DOHH2 (cell line): ENCODE measurements around the gene GMDS.

Experiments
- H3F3A ChIP-seq: fragments of 200-600 bp; sonication (generic), shearing (Covaris generic); 2 replicates; pipeline ENCODE4 v1.6.0; 2016; ENCODE audit warnings: antibody characterized with exemption, mild to moderate bottlenecking; ENCODE audit not compliant: control insufficient read depth, insufficient read depth
- H3K27ac ChIP-seq: fragments of 200-600 bp; sonication (generic); 2 replicates; pipeline ENCODE4 v1.5.1; 2014; ENCODE audit warnings: low read depth, mild to moderate bottlenecking, low read length, moderate library complexity
- H3K27me3 ChIP-seq: fragments of 200-600 bp; sonication (generic); 2 replicates; pipeline ENCODE4 v1.6.1; 2014; ENCODE audit warnings: mild to moderate bottlenecking, low read length, mixed read lengths; ENCODE audit not compliant: control insufficient read depth
- H3K36me3 ChIP-seq: fragments of 200-600 bp; sonication (generic); 2 replicates; pipeline ENCODE4 v1.6.1; 2014; ENCODE audit warnings: mild to moderate bottlenecking, low read length, moderate library complexity, mixed read lengths; ENCODE audit not compliant: control insufficient read depth
- H3K4me1 ChIP-seq: fragments of 200-600 bp; sonication (generic); 2 replicates; pipeline ENCODE4 v1.6.1; 2014; ENCODE audit warnings: mild to moderate bottlenecking, low read length, mixed read lengths; ENCODE audit not compliant: control insufficient read depth
- H3K4me2 ChIP-seq: fragments of 200-600 bp; sonication (generic); 2 replicates; pipeline ENCODE4 v1.6.0; 2014; ENCODE audit warnings: mild to moderate bottlenecking, low read length, moderate library complexity
- H3K4me3 ChIP-seq: fragments of 200-600 bp; sonication (generic); 2 replicates; pipeline ENCODE4 v1.5.1; 2014; ENCODE audit warnings: mild to moderate bottlenecking, low read length, mixed read lengths
- H3K79me2 ChIP-seq: fragments of 200-600 bp; sonication (generic); 2 replicates; pipeline ENCODE4 v1.6.1; 2014; ENCODE audit warnings: mild to moderate bottlenecking, low read length, mixed read lengths; ENCODE audit not compliant: control insufficient read depth
- H3K9me2 ChIP-seq: fragments of 200-600 bp; sonication (generic); replicated peaks from 2 replicates; pipeline ENCODE4 v1.6.1; 2014; ENCODE audit warnings: mild to moderate bottlenecking, low read length, mixed read lengths; ENCODE audit not compliant: control insufficient read depth
- H3K9me3 ChIP-seq: fragments of 200-600 bp; sonication (generic); 2 replicates; pipeline ENCODE4 v1.6.1; 2014; ENCODE audit warnings: antibody characterized with exemption, low read length, mixed read lengths; ENCODE audit not compliant: control insufficient read depth, insufficient read depth
- H4K20me1 ChIP-seq: fragments of 200-600 bp; sonication (generic); 2 replicates; pipeline ENCODE4 v1.6.0; 2014; ENCODE audit warnings: low read depth, mild to moderate bottlenecking, antibody characterized with exemption, low read length, moderate library complexity; ENCODE audit not compliant: control insufficient read depth, insufficient read depth
- EZH2phosphoT487 ChIP-seq: fragments of 200-600 bp; sonication (generic); IDR thresholded peaks from 2 replicates; pipeline ENCODE4 v1.6.1; 2017; ENCODE audit warnings: borderline replicate concordance, mild to moderate bottlenecking, antibody characterized with exemption, low read length, moderate library complexity, mixed read lengths
- TF ChIP-seq, protein P1 (sequence below): fragments of 200-600 bp; sonication (generic); IDR thresholded peaks from one replicate; pipeline ENCODE4 v1.5.1; 2014; ENCODE audit warnings: antibody characterized with exemption, mild to moderate bottlenecking, low read depth, low read length; ENCODE audit not compliant: poor library complexity, severe bottlenecking

GMDS gene

GRCh38 chr6:1581120-1581991, 664.0 kb downstream of the GMDS start:
- H3K4me2 ChIP-seq, result no peak overlapping the region

GRCh38 chr6:1580585-1580984, 664.8 kb downstream of the GMDS start:
- Histone ChIP-seq H3K9me3 (no peaks in the 10 kb centered on the region), H4K20me1 (no peaks in the 10 kb centered on the region), H3K9me2 (no peaks in the 10 kb centered on the region), H3K27ac (no peak overlapping the region), H3K4me3 (no peak overlapping the region), H3K27me3 (no peaks in the 10 kb centered on the region), H3K4me2 (no peak overlapping the region), H3K4me1 (no peaks in the 10 kb centered on the region), H3K36me3 (no peaks in the 10 kb centered on the region), H3K79me2 (no peaks in the 10 kb centered on the region), H3F3A (no peaks in the 10 kb centered on the region)
- TF ChIP-seq EZH2phosphoT487, result no peak
- TF ChIP-seq, protein P1, sequence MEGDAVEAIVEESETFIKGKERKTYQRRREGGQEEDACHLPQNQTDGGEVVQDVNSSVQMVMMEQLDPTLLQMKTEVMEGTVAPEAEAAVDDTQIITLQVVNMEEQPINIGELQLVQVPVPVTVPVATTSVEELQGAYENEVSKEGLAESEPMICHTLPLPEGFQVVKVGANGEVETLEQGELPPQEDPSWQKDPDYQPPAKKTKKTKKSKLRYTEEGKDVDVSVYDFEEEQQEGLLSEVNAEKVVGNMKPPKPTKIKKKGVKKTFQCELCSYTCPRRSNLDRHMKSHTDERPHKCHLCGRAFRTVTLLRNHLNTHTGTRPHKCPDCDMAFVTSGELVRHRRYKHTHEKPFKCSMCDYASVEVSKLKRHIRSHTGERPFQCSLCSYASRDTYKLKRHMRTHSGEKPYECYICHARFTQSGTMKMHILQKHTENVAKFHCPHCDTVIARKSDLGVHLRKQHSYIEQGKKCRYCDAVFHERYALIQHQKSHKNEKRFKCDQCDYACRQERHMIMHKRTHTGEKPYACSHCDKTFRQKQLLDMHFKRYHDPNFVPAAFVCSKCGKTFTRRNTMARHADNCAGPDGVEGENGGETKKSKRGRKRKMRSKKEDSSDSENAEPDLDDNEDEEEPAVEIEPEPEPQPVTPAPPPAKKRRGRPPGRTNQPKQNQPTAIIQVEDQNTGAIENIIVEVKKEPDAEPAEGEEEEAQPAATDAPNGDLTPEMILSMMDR, result no peak

More at GRCh38 chr6:1581120-1581991, 664.0 kb downstream of the GMDS start:
- H3K4me1 ChIP-seq, result no peaks in the 10 kb centered on the region
- H3K27ac ChIP-seq, result no peak overlapping the region
- H3K9me2 ChIP-seq, result no peaks in the 10 kb centered on the region
- no peak for TF ChIP-seq EZH2phosphoT487
- TF ChIP-seq, protein P1, result no peak
- H3K27me3 ChIP-seq, result no peaks in the 10 kb centered on the region
- no peaks in the 10 kb centered on the region for H3K9me3 ChIP-seq
- no peaks in the 10 kb centered on the region for H4K20me1 ChIP-seq
- no peak overlapping the region for H3K4me3 ChIP-seq
- H3K36me3 ChIP-seq, result no peaks in the 10 kb centered on the region
- no peaks in the 10 kb centered on the region for H3K79me2 ChIP-seq
- H3F3A ChIP-seq, result no peaks in the 10 kb centered on the region

- H3K4me2 ChIP-seq, result no peak overlapping the region
- H3F3A ChIP-seq, result no peaks in the 10 kb centered on the region
- H3K4me1 ChIP-seq, result no peaks in the 10 kb centered on the region
- no peak overlapping the region for H3K27ac ChIP-seq
- H3K9me2 ChIP-seq, result no peaks in the 10 kb centered on the region
- H3K9me3 ChIP-seq, result no peaks in the 10 kb centered on the region
- TF ChIP-seq EZH2phosphoT487, result no peak
- TF ChIP-seq, protein P1, result no peak
- no peaks in the 10 kb centered on the region for H3K27me3 ChIP-seq
- H4K20me1 ChIP-seq, result no peaks in the 10 kb centered on the region
- H3K79me2 ChIP-seq, result no peaks in the 10 kb centered on the region
- H3K4me3 ChIP-seq, result no peak overlapping the region
- H3K36me3 ChIP-seq, result no peaks in the 10 kb centered on the region
Measured at GRCh38 chr6:1580109-1580508, 665.3 kb downstream of the GMDS start.
